ENCODE measurements around the gene ZNF107. TPM values are rescaled to one million over a fixed set of nuclear protein-coding genes. Genes with fewer than 3 reads are reported as not detected.
A peak's percentile ranks its signal among the peaks of the same experiment; 100 is the strongest.

ZNF107 gene
- total and polyA plus RNA-seq, 2 donors (not counting 3 experiments of a cell fraction or from before 2014, with no cell fraction given) = 0.77 to 5.8 TPM

GRCh38 chr7:64628721-64629120 is 37.2 kb upstream of the ZNF107 start:
- no peak overlapping the region for H3K4me3 ChIP-seq (replicated peaks in 1 of 3; ENCODE audit: insufficient read depth in 1 of 3, low read depth in 1 of 3, low read length in 3 of 3)
- H3K36me3 ChIP-seq (ENCODE audit: control insufficient read depth in 2 of 2, extremely low read depth in 1 of 2, insufficient read depth in 2 of 2, low read length in 2 of 2) = no peaks in the 10 kb centered on the region
- no peaks in the 10 kb centered on the region for H3K79me2 ChIP-seq (ENCODE audit: control insufficient read depth, insufficient read depth, low read length)
- ChIA-PET CTCF (no interaction called here), POLR2A (no interaction called here)
- no peak for FAIRE-seq
- H3K27me3 ChIP-seq (ENCODE audit: control insufficient read depth in 2 of 2, insufficient read depth in 2 of 2, low read length in 2 of 2) = no peaks in the 10 kb centered on the region
- H3K9me3 ChIP-seq (replicated peaks; ENCODE audit: control insufficient read depth, insufficient read depth, low read length) = peaks cover 2% of the 10 kb centered on the region
- H3K9me1 ChIP-seq (replicated peaks; ENCODE audit: control insufficient read depth, extremely low read depth, insufficient read depth, low read length) = no peaks in the 10 kb centered on the region
- dilution Hi-C loops (cut with MboI; ENCODE audit: extremely low pct_ligation_motif_present, low sequenced_read_pairs) (no loop called here), intact Hi-C loops (cut with micrococcal nuclease) (no loop called here)
- H3K27ac ChIP-seq (ENCODE audit: insufficient read depth, low read depth, low read length) = no peak overlapping the region
- H3K4me1 ChIP-seq (ENCODE audit: control insufficient read depth, extremely low read depth, insufficient read depth, low read length) = no peaks in the 10 kb centered on the region
- TF ChIP-seq, protein P1, sequence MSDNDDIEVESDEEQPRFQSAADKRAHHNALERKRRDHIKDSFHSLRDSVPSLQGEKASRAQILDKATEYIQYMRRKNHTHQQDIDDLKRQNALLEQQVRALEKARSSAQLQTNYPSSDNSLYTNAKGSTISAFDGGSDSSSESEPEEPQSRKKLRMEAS (IDR thresholded peaks at IDR 0.05; ENCODE audit: insufficient read depth, insufficient read length) = no peak
- TF ChIP-seq CTCF (IDR thresholded peaks at IDR 0.05; ENCODE audit: extremely low read depth in 1 of 2, insufficient read depth in 1 of 2, low read depth in 1 of 2, low read length in 2 of 2) = no peak
- no peak overlapping the region for H3K9ac ChIP-seq (replicated peaks; ENCODE audit: extremely low read depth, insufficient read depth, low read length)
- no peak overlapping the region for H3K4me2 ChIP-seq (ENCODE audit: insufficient read depth, low read length)
- no peak overlapping the region for H2AFZ ChIP-seq (ENCODE audit: low read depth, low read length)
- no peak for DNase-seq (ENCODE audit: low read depth, low spot score)
- no peaks in the 10 kb centered on the region for H4K20me1 ChIP-seq (replicated peaks; ENCODE audit: control insufficient read depth, extremely low read depth, insufficient read depth, low read length)
- BruUV-seq (replicated peaks) = no TSS peak

DNA sequence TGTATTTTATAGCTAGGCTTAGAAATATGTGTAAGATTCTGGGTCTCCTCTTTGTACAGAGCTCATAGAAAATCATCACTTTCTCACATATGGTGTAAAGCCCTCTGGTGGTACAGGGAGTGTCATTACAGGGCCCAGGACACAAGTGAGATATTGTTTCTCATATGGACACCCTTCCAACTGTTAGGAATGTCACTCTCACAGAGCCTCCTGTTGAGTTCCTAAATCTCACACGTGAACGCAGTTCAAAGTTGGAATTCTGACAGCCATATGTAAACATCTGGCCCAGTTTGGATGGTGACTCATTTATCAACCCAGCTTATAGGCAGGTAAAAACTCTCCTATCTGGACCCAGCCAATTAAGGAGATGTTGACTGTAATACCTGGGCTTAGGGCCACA is 35.4 kb upstream of the ZNF107 start:
- no TSS peak for BruUV-seq (replicated peaks)
- ChIA-PET CTCF (interaction anchor here (1.0 kb wide), 1 partner anchor 9 kb away, joined by 4 read pairs; no protein-coding TSS in a partner anchor), POLR2A (no interaction called here)

More for the DNA sequence above, 35.4 kb upstream of the ZNF107 start:
- Histone ChIP-seq H3K36me3 (ENCODE audit: control insufficient read depth in 2 of 2, extremely low read depth in 1 of 2, insufficient read depth in 2 of 2, low read length in 2 of 2) (no peaks in the 10 kb centered on the region), H4K20me1 (replicated peaks; ENCODE audit: control insufficient read depth, extremely low read depth, insufficient read depth, low read length) (no peaks in the 10 kb centered on the region), H2AFZ (ENCODE audit: low read depth, low read length) (no peak overlapping the region), H3K27me3 (ENCODE audit: control insufficient read depth in 2 of 2, insufficient read depth in 2 of 2, low read length in 2 of 2) (no peaks in the 10 kb centered on the region), H3K4me2 (ENCODE audit: insufficient read depth, low read length) (no peak overlapping the region), H3K9me3 (replicated peaks; ENCODE audit: control insufficient read depth, insufficient read depth, low read length) (peaks cover 2% of the 10 kb centered on the region), H3K4me1 (ENCODE audit: control insufficient read depth, extremely low read depth, insufficient read depth, low read length) (no peaks in the 10 kb centered on the region), H3K79me2 (ENCODE audit: control insufficient read depth, insufficient read depth, low read length) (no peaks in the 10 kb centered on the region), H3K9ac (replicated peaks; ENCODE audit: extremely low read depth, insufficient read depth, low read length) (no peak overlapping the region), H3K4me3 (replicated peaks in 1 of 3; ENCODE audit: insufficient read depth in 1 of 3, low read depth in 1 of 3, low read length in 3 of 3) (no peak overlapping the region), H3K27ac (ENCODE audit: insufficient read depth, low read depth, low read length) (no peak overlapping the region), H3K9me1 (replicated peaks; ENCODE audit: control insufficient read depth, extremely low read depth, insufficient read depth, low read length) (no peaks in the 10 kb centered on the region)
- FAIRE-seq (no peak), DNase-seq (ENCODE audit: low read depth, low spot score) (no peak)
- intact Hi-C loops (cut with micrococcal nuclease) (no loop called here), dilution Hi-C loops (cut with MboI; ENCODE audit: extremely low pct_ligation_motif_present, low sequenced_read_pairs) (no loop called here)
- peak; percentile 12 to 27 for TF ChIP-seq CTCF (IDR thresholded peaks at IDR 0.05; ENCODE audit: extremely low read depth in 1 of 2, insufficient read depth in 1 of 2, low read depth in 1 of 2, low read length in 2 of 2)
- TF ChIP-seq, protein P1 (IDR thresholded peaks at IDR 0.05; ENCODE audit: insufficient read depth, insufficient read length) = no peak
